ENCODE results near the gene AATK. TPM values are rescaled to one million over a fixed set of nuclear protein-coding genes. Genes with fewer than 3 reads are reported as not detected.

AATK gene
- total and polyA plus RNA-seq, 12 donors: 0.73 to 23.3 (median 9.9) TPM

- intact Hi-C loops (cut with DNase I): no loop called here
- Histone ChIP-seq H3K4me3 (no peak overlapping the region), H3K4me1 (replicated peaks in 1 of 2) (no peaks in the 10 kb centered on the region), H3K27me3 (no peaks in the 10 kb centered on the region), H3K27ac (no peak overlapping the region), H3K36me3 (replicated peaks in 1 of 2) (no peaks in the 10 kb centered on the region), H3K9me3 (replicated peaks in 1 of 3) (no peaks in the 10 kb centered on the region)
- TF ChIP-seq POLR2A (IDR thresholded peaks at IDR 0.05) (no peak), CTCF (IDR thresholded peaks at IDR 0.05) (no peak)
- no peak for DNase-seq
- WGBS, 4 donors: 86 to 100% (median 89%) methylated on average over 4 to 17 of the region's 17 CpGs; no CpG with 5 or more reads in 1 of the 4 donors
Observed at GRCh38 chr17:81193051-81193410, 27.0 kb upstream of the AATK start.

- no peak for TF ChIP-seq POLR2A (IDR thresholded peaks at IDR 0.05)
- no peak for TF ChIP-seq CTCF (IDR thresholded peaks at IDR 0.05)
Observed at GRCh38 chr17:81192386-81193050, 26.5 kb upstream of the AATK start.

GRCh38 chr17:81191646-81192045 lies 25.6 kb upstream of the AATK start:
- Histone ChIP-seq H3K27me3 (no peaks in the 10 kb centered on the region), H3K27ac (no peak overlapping the region), H3K36me3 (replicated peaks in 1 of 2) (no peaks in the 10 kb centered on the region), H3K4me1 (replicated peaks in 1 of 2) (no peaks in the 10 kb centered on the region), H3K4me3 (no peak overlapping the region), H3K9me3 (replicated peaks in 1 of 3) (no peaks in the 10 kb centered on the region)
- TF ChIP-seq CTCF (IDR thresholded peaks at IDR 0.05): no peak
- no peak for TF ChIP-seq POLR2A (IDR thresholded peaks at IDR 0.05)
- intact Hi-C loops (cut with DNase I): no loop called here
- DNase-seq: no peak
- 95 to 97% (median 95%) methylated on average over 4 to 14 of the region's 14 CpGs for WGBS, 4 donors

More at GRCh38 chr17:81192386-81193050, 26.5 kb upstream of the AATK start:
- no peak for DNase-seq
- WGBS, 4 donors: 80 to 94% (median 82%) methylated on average over 5 to 34 of the region's 34 CpGs
- intact Hi-C loops (cut with DNase I): no loop called here
- Histone ChIP-seq H3K4me1 (replicated peaks in 1 of 2) (no peaks in the 10 kb centered on the region), H3K27ac (no peak overlapping the region), H3K27me3 (no peaks in the 10 kb centered on the region), H3K9me3 (replicated peaks in 1 of 3) (no peaks in the 10 kb centered on the region), H3K4me3 (no peak overlapping the region), H3K36me3 (replicated peaks in 1 of 2) (no peaks in the 10 kb centered on the region)

- H3K9me3 ChIP-seq (replicated peaks in 1 of 3): no peaks in the 10 kb centered on the region
- H3K36me3 ChIP-seq (replicated peaks in 1 of 2): no peaks in the 10 kb centered on the region
- H3K4me1 ChIP-seq (replicated peaks in 1 of 2): no peaks in the 10 kb centered on the region
- no peaks in the 10 kb centered on the region for H3K27me3 ChIP-seq
- TF ChIP-seq POLR2A (IDR thresholded peaks at IDR 0.05): no peak
- TF ChIP-seq CTCF (IDR thresholded peaks at IDR 0.05): no peak
- no peak overlapping the region for H3K4me3 ChIP-seq
- no peak for DNase-seq
- no peak overlapping the region for H3K27ac ChIP-seq
- intact Hi-C loops (cut with DNase I): no loop called here
- 92 to 94% (median 94%) methylated on average over 6 to 20 of the region's 20 CpGs for WGBS, 4 donors
Observed at GRCh38 chr17:81191116-81191515, 25.1 kb upstream of the AATK start.

Measured in adrenal gland (tissue), 12 donors.